ENCODE measurements around the gene MTMR11. TPM values are rescaled to one million over a fixed set of nuclear protein-coding genes. Genes with fewer than 3 reads are reported as not detected.
A peak's percentile ranks its signal among the peaks of the same experiment; 100 is the strongest.
"Not testable (repeated sequence)": the region's sequence is repeated elsewhere in the genome, so short reads cannot be mapped to it uniquely, and the experiment has no call there.

MTMR11 gene
- total RNA-seq, 1 experiment from 2014 or later: 10.5 TPM

DNA sequence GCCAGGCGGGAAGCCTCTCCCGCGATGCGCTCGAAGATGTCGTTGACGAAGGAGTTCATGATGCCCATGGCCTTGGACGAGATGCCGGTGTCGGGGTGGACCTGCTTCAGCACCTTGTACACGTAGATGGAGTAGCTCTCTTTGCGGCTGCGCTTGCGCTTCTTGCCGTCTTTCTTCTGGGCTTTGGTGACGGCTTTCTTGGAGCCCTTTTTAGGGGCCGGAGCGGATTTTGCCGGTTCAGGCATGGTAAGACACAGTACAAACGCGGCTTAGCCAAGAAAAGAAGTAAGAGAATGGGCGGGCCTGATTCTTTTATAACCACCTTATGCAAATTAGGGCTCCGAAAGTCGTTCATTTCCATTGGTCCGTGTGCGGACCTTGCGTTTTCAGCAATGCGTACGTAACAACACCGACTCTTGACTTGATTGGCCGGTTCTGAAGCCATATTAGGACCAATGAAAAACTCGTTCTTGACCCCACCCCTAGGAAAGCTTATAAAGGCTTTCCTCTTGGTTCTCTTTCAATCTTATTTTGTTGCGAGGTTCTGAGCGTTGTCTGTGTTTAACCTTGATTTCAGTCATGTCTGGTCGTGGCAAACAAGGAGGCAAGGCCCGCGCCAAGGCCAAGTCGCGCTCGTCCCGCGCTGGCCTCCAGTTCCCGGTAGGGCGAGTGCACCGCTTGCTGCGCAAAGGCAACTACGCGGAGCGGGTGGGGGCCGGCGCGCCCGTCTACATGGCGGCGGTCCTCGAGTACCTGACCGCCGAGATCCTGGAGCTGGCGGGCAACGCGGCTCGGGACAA lies 50.1 kb downstream of the MTMR11 start (continued):
- TF ChIP-seq, protein P1, sequence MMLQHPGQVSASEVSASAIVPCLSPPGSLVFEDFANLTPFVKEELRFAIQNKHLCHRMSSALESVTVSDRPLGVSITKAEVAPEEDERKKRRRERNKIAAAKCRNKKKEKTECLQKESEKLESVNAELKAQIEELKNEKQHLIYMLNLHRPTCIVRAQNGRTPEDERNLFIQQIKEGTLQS (IDR thresholded peaks at IDR 0.05): no peak
- TF ChIP-seq SIN3A (IDR thresholded peaks at IDR 0.05; ENCODE audit: low read depth): peak; percentile 100
- TF ChIP-seq ZFX (IDR thresholded peaks at IDR 0.05): peak; percentile 49; the same call in 1 of the 2 replicates
- TF ChIP-seq EZH2 (IDR thresholded peaks at IDR 0.05): no peak
- TF ChIP-seq EGR1 (IDR thresholded peaks at IDR 0.05; ENCODE audit: low read depth): 0 out of 2 replicates have a peak, but pooled peaks have one; percentile 46
- peak; percentile 28 for TF ChIP-seq YY1 (IDR thresholded peaks at IDR 0.05; ENCODE audit: extremely low read depth, insufficient replicate concordance, low read depth, low read length)
- peak; percentile 96 for TF ChIP-seq POLR2A (IDR thresholded peaks at IDR 0.05; ENCODE audit: borderline replicate concordance, extremely low read depth, insufficient read depth, insufficient read length)
- TF ChIP-seq, protein P2, sequence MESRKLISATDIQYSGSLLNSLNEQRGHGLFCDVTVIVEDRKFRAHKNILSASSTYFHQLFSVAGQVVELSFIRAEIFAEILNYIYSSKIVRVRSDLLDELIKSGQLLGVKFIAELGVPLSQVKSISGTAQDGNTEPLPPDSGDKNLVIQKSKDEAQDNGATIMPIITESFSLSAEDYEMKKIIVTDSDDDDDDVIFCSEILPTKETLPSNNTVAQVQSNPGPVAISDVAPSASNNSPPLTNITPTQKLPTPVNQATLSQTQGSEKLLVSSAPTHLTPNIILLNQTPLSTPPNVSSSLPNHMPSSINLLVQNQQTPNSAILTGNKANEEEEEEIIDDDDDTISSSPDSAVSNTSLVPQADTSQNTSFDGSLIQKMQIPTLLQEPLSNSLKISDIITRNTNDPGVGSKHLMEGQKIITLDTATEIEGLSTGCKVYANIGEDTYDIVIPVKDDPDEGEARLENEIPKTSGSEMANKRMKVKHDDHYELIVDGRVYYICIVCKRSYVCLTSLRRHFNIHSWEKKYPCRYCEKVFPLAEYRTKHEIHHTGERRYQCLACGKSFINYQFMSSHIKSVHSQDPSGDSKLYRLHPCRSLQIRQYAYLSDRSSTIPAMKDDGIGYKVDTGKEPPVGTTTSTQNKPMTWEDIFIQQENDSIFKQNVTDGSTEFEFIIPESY (IDR thresholded peaks at IDR 0.05; ENCODE audit: extremely low read depth, insufficient replicate concordance, low read length): peak; percentile 85
- no peak; the same call in 1 of the 2 replicates for TF ChIP-seq ELF1 (IDR thresholded peaks at IDR 0.05; ENCODE audit: borderline replicate concordance, low read depth)
- no peak for TF ChIP-seq TCF7L2 (IDR thresholded peaks at IDR 0.05; ENCODE audit: borderline replicate concordance, extremely low read depth, insufficient read depth, insufficient read length)
- TF ChIP-seq SRF (IDR thresholded peaks at IDR 0.05; ENCODE audit: low read depth): peak; percentile 88; the same call in 1 of the 2 replicates

DNA sequence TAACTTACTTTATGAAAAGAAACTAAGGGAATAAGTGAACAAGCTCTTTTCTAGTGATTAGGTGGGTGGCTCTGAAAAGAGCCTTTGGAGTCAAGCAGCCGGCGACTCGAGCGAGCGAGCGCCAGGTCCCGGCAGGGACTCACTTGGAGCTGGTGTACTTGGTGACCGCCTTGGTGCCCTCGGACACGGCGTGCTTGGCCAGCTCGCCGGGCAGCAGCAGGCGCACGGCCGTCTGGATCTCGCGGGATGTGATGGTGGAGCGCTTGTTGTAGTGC lies 50.6 kb downstream of the MTMR11 start:
- peak; percentile 10 for DNase-seq (ENCODE audit: low read depth, low spot score)
- TF ChIP-seq POLR2AphosphoS5 (IDR thresholded peaks at IDR 0.05; ENCODE audit: low read depth, low read length): peak; percentile 71
- peak; percentile 91 for TF ChIP-seq POLR2A (IDR thresholded peaks at IDR 0.05; ENCODE audit: borderline replicate concordance, extremely low read depth, insufficient read depth, insufficient read length)
- ChIA-PET CTCF (interaction anchor here (3.3 kb wide), 1 partner anchor 283 kb away, joined by 17 read pairs; no protein-coding TSS in a partner anchor), POLR2A (interaction anchor here (0.8 to 5.5 kb wide), 12 partner anchors 9 to 301 kb away, joined by 4 to 46 read pairs (median 15); partner anchors contain the start of genes MTMR11 and VPS45)
- H2AFZ ChIP-seq (ENCODE audit: low read depth, low read length, poor library complexity, severe bottlenecking); intact Hi-C loops (cut with micrococcal nuclease); H3K9me2 ChIP-seq (ENCODE audit: insufficient read depth); H4K20me1 ChIP-seq (ENCODE audit: insufficient read depth); H3K79me2 ChIP-seq (ENCODE audit: insufficient read depth, low read length); H3K36me3 ChIP-seq (ENCODE audit: control insufficient read depth in 1 of 2, insufficient read depth in 2 of 2, low read length in 2 of 2); H3K27me3 ChIP-seq (ENCODE audit: insufficient read depth, low read length); ATAC-seq; RAD21 ChIA-PET (ENCODE audit: low non-redundant PET in 1 of 2, low total read pairs in 2 of 2, uncharacterized antibody in 2 of 2, unreplicated experiment in 2 of 2); H3K9me3 ChIP-seq (ENCODE audit: control insufficient read depth in 1 of 2, insufficient read depth in 1 of 2, low read depth in 1 of 2, low read length in 2 of 2): not testable (repeated sequence)
- Histone ChIP-seq H3K9ac (ENCODE audit: low read length) (peak overlapping the region; percentile 87), H3K4me1 (ENCODE audit: control insufficient read depth in 1 of 2, insufficient read depth in 2 of 2, low read length in 2 of 2) (peaks cover 22 to 45% of the 10 kb centered on the region in 2 experiments), H3K27ac (ENCODE audit: low read depth, low read length) (peak overlapping the region; percentile 91), H3K4me2 (ENCODE audit: low read length) (peak overlapping the region; percentile 91), H3K4me3 (replicated peaks in 1 of 2; ENCODE audit: low read depth in 1 of 2, low read length in 2 of 2) (peak overlapping the region; percentile 50 to 63)
- BruUV-seq (replicated peaks): TSS peak; percentile 91

Measured in HCT116 (cell line).